ACHN (cell line): ENCODE measurements around the gene ZGPAT.

Experiments used
- DNase-seq: peaks from one replicate; pipeline ENCODE4 v3.0.0-alpha.2; 2015
- in situ Hi-C: cut with HindIII; loops from 2 replicates; pipeline ENCODE4 v1.10.0; 2017; ENCODE audit warnings: low sequenced_read_pairs, low pct_ligation_motif_present, low pct_unique_long_range_greater_than_20kb

Gene ZGPAT

DNA sequence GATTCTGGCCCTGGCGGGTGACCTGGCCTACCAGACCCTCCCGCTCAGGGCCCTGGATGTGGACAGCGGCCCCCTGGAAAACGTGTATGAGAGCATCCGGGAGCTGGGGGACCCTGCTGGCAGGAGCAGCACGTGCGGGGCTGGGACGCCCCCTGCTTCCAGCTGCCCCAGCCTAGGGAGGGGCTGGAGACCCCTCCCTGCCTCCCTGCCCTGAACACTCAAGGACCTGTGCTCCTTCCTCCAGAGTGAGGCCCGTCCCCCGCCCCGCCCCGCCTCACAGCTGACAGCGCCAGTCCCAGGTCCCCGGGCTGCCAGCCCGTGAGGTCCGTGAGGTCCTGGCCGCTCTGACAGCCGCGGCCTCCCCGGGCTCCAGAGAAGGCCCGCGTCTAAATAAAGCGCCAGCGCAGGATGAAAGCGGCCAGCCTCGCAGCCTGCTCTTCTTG lies 30.9 kb downstream of the ZGPAT start:
- DNase-seq = peak; percentile 8
- in situ Hi-C loops = no loop called here

DNA sequence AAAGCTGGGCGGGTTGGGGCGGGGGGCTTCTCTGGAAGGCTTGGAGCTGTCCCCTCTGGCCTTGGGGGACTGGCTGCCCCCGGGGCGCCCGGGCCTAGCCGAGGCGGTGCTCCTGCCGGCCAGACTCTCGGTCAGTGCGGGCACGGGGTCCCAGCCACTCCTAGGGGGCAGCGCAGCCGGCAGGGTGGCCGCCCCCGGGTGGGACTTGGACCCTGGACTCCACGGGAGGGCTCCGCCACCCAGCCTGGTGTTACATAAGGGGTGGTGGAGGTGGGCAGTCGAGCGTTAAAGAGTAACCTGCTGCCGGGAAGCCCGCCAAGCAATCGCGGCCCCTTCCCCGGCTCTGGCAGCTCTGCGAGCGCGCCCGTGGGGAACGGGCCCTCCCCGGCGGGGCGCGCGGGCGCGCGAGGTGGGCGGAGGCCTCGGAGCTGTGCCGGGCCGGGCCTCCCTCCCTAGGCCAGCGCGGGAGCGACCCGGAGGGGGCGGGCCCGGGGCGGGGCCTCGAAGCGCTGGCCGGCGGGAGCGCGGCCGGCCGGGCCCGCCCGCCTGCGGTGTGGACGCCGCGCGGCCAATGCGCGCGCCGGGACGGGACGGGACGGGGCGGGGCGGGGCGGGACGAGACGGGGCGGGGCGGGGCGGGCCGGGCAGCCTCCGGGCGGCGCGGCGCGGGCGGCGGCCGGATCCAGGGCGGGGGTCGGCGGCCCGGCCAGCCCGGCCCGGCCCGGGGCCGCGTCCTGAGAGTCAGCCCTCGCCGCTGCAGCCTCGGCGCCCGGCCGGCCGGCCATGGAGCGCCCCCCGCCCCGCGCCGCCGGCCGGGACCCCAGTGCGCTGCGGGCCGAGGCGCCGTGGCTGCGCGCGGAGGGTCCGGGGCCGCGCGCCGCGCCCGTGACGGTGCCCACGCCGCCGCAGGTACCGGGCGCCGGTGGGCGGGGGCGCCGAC lies 31.6 kb downstream of the ZGPAT start, which contains the start of gene SLC2A4RG:
Gene SLC2A4RG (plus strand): TSS at position 647 of the 940 bp plus-strand sequence. CDS start 137 bp downstream, at position 784.
- DNase-seq = peak; percentile 79
- in situ Hi-C loops = no loop called here

DNA sequence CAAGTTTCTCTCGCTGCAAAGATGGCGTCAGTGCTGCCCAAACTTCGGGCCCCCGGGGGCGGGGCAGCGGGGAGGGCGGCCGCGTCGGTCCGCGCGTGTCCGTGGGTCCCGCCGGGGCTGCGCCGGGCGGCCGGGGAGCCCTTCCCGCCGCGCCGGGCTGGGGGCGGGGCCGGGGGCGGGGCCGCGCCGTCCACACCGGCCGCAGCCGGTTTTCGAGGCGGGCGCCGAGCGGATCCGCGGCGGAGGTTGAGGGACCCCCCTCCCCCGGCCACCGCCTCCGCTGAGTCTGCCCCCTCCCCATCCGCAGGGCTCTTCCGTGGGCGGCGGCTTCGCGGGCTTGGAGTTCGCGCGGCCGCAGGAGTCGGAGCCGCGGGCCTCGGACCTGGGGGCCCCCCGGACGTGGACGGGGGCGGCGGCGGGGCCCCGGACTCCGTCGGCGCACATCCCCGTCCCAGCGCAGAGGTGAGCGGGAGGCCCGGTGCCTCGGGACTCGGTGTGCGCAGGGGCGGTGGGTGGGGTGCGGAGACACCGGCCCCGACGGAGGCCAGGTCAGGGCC lies 32.3 kb downstream of the ZGPAT start:
- peak; percentile 38 for DNase-seq
- in situ Hi-C loops = no loop called here

DNA sequence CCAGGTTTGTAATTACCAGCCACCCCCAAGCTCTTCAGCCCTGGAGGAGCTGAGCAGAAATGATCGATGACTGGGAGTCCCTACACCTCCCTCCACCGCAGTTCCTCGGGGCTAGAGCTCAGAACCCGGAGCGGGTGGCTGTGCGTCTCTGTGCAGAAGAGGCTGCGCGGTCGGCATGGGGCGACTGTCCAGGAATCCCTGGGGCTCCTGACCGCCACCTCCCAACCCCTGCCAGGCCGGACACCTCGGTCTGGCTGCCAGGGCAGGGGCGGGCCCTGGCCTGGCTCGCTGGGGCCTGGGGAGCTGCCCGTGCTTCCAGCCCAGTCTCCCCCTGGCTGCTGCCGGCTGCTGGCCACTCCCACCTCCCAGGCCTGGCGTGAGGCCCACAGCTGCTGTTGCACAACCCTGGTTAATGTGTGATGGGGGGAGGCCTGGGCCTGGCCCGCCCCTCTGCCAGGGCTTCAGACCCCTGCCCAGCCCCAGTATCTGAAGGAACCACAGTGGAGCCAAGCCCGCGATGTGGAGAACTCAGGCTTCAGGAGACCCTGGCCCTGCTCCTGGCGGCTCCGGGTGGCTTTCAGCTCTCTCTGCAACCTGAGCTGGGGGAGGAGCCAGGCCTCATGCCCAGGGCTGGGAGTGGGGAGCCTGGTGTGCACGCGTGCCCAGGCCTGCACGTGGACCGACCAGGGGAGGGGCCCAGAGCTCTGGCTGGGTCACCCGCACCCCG lies 33.0 kb downstream of the ZGPAT start:
- DNase-seq = peak; percentile 84
- in situ Hi-C loops = no loop called here

DNA sequence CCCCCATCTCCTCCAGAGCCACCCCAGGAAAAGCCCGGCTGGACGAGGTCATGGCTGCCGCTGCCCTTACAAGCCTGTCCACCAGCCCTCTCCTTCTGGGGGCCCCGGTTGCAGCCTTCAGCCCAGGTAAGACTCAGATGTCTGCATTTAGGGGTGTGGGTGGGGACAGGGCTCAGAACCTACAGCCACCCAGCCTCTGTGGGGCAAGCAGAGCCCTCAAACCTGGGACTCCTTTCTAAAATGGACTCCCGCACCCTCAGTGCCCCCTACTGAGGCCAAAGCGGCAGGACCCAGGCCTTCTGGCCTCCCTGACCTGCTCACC lies 33.5 kb downstream of the ZGPAT start:
- no peak for DNase-seq
- in situ Hi-C loops = no loop called here

DNA sequence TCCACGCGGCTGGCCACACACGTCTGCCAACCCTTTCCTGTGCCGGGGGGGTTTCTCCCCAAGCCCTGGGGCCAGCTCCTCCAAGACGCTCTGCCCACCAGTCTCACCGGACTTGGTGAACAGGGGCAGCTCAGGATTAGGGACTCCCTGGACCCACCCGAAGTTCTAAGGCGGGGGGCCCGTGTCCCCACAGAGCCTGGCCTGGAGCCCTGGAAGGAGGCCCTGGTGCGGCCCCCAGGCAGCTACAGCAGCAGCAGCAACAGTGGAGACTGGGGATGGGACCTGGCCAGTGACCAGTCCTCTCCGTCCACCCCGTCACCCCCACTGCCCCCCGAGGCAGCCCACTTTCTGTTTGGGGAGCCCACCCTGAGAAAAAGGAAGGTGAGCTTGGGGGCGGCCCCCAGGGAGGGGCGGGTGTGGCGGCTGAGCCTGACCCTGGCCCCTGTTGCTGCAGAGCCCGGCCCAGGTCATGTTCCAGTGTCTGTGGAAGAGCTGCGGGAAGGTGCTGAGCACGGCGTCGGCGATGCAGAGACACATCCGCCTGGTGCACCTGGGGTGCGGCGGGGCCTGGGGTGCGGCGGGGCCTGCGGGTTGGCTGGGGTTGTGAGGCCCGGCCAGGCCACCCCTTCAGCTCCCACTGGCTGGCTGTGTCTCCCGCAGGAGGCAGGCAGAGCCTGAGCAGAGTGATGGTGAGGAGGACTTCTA lies 34.0 kb downstream of the ZGPAT start:
- DNase-seq = no peak
- in situ Hi-C loops = no loop called here

DNA sequence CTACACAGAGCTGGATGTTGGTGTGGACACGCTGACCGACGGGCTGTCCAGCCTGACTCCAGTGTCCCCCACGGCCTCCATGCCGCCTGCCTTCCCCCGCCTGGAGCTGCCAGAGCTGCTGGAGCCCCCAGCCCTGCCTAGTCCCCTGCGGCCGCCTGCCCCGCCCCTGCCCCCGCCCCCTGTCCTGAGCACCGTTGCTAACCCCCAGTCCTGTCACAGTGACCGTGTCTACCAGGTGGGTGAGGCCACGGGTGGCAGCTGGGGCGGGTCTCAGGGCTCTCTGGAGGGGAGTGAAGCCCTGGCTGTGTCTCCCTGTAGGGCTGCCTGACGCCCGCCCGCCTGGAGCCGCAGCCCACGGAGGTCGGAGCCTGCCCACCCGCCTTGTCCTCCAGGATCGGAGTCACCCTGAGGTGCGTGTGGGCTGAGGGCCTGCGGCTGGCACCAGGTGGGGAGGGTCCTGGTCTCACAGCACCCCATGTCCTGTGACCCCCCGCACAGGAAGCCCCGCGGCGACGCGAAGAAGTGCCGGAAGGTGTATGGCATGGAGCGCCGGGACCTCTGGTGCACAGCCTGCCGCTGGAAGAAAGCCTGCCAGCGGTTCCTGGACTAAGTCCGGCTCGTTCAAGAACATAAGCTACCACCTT lies 34.7 kb downstream of the ZGPAT start:
- in situ Hi-C loops = no loop called here

DNA sequence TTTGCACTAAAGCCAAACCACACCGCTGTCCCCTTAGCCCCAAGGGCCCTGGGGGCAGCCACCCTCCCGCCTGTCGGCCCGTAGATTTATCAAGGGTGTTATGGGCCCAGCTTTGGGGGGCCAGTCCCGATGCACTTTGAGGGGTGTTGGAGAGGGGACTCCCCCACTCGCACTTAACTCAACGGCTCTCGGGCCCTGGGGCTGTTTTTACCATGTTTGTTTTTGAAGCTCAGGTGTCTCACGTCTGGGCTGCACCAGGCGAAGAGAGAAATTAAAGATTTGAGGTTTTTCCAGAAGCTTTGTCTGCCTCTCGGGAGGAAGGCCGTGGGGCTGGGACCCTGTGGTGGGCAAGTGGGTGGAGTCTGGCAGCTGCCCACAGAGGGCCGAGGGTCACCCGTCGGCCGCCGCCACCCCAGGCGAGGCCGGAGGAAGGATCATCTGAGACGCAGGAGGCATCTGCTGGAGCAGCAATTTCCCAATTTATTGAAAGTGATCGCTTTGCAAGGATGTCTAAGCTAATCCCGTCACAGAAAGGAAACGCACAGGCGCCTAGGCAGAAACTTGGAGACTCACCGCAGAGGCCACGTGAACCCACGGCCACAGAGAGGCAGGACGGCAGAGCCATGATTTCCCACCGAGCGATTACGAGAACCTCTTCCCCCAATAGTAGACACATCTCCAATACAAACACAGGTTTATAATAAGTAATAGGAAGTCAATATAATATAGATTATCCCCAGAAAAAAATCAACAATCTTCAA lies 35.6 kb downstream of the ZGPAT start:
- in situ Hi-C loops = no loop called here
- no peak for DNase-seq

More for the DNA sequence above, 34.7 kb downstream of the ZGPAT start:
- no peak for DNase-seq

DNA sequence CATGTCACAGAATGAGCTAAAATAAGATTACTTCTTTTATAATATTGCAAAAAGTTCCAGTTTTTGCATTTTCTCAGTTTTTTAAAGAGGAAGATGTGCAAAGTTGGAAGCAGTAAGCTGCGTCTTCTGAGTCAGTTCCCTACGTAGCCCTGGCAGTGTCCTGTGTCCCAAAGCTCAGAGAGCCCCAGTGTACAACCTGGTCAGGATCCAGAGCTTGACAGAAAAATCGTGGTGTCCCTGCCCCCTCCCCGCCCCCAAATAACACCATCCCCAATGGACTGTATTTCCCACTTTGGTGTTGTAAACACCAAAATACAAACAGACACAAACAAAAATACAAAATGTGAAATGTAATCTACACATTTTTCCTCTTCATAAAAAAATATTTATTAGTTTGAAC lies 36.3 kb downstream of the ZGPAT start:
- no peak for DNase-seq
- in situ Hi-C loops = no loop called here

DNA sequence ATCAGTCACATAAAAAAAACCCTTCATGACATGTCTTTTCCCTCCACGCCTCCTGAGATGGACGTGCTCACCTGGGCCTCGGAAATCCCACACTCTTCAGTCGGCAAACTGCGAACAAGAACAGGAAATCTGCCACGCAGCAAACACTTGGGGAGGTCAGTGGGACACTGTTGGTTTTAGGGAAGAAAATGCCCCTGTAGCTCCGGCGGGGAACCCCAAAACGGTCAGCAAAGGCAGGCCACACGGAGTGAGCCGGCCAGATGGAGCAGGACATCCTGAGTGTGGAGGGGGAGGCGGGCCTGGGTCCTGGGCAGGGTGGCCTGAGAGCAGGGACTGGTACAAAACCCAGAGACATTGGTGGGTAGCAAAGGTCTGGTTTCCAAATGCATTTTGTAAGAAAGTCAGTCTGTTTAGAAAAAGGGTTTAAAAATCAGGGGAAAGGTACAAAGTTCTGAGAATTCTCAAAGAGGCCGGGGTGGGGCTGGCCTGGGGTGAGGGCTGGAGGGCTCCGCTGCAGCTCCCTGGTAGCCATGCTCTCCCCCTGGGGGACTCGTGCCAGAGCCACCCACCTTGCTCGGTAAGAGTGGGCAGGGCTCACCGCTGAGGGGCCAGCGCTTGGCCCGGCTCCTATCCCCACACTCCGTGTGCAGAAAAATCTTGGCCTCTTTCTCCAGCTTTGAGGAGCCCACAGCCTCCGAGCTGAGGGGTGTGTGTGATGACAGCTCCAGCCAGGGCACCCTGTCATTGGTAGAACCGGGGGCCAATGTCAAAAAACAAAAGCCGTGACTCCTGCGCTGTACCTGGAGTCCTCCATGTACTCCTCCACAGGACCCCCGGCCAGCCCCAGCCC lies 37.0 kb downstream of the ZGPAT start:
- no peak for DNase-seq
- in situ Hi-C loops = no loop called here

DNA sequence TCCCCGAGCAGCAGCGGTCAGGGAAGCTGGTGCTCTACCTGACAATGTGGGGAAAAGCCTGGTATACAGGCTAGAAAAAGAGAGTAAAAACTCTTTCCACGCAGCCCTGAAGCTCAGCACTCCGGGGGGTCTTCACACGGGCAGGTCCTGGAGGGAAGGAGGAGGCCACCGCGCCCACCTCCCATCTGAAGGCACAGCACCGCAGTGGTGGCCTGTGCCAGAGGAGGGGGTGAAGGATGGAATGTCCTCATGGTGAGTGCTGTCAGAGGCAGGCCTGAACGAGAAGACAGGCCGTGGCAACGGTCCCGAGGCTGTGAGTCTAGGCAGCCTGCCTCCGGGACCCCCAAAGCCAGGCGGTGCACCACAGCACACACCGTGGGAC lies 37.6 kb downstream of the ZGPAT start:
- in situ Hi-C loops = no loop called here
- no peak for DNase-seq

DNA sequence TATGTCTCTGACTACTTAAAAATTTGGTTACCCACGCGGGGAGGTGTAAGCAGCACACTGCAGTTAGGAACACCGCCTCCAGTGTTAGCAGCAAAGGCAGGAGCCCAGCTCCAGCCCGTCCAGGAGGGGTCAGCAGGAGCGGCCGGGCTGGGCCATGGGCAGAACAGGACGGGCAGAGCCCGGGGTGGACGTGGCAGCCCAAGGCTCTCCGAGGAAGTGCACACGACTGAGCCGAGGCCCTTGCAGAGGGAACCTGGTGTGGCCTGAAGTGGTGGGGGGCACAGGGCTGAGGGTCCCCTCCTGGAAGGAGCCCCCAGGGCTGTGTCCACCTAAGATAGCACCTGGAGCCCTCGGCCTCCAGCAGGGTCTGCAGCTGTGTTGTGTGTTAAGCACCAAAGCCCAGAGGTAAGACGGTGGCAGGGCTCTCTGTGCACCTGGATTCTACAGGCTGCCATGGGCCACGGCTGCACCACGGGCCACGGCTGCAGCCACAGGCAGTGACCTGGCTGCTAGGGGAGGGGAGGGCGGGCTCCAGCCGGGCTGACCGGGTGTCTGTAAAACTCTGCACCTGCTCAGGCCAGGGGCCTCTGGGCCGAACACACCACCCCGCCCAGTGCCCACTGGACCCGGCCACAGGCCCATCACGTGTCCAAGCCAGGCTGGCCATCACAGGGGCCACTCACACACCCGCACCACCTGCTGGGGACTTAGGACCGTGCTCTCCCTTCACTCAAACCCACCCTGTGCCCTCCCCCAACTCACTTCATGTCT lies 38.3 kb downstream of the ZGPAT start:
- in situ Hi-C loops = no loop called here
- no peak for DNase-seq

DNA sequence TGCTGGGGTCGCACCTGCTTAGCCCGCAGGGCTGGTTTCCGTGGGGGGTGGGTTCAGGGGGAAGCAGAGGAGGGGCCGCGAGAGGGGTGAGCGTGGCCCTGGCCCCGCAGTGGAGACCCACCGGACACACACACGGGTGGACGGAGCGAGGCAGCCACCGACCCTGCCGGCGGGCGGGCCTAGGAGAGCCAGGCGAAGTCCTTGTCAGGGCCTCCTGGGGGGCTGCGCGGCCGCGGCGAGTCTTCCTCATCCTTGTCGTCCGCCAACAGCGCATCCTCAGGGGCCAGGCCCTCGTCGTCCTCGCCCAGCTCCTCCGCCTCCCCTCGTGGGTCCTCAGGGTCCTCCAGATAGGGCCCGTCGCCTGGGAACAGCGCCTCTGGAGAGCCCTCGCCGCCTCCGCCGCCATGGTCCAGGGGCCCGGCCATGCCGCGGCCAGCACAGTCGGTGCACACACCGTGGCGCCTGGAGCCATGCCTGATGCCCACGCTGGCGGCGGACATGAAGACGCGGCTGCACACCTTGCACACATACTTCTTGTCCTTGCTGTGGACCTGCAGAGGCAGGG lies 39.0 kb downstream of the ZGPAT start:
- DNase-seq = no peak
- in situ Hi-C loops = no loop called here

DNA sequence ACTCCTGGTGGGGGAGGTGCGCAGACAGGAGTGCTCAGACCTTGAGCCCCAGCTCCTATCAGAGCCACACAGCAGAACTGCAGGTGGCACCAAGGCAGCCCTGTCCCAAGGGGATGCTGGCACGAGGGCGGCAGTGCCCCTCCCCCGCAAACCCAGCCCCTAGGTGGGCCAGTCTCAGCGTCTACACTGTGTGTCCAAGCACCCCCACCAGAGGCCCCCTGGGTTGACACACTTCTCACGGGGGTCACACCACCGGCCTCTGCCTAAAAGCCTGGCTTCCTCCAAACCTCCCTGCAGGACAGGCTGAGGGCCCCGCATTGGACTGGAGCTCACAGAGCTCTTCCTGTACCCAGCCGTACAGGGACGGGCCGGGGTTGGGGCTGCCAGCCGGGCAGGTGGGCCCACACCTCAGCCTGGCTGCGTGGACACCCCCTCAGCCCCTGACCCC lies 39.8 kb downstream of the ZGPAT start:
- no peak for DNase-seq
- in situ Hi-C loops = no loop called here

DNA sequence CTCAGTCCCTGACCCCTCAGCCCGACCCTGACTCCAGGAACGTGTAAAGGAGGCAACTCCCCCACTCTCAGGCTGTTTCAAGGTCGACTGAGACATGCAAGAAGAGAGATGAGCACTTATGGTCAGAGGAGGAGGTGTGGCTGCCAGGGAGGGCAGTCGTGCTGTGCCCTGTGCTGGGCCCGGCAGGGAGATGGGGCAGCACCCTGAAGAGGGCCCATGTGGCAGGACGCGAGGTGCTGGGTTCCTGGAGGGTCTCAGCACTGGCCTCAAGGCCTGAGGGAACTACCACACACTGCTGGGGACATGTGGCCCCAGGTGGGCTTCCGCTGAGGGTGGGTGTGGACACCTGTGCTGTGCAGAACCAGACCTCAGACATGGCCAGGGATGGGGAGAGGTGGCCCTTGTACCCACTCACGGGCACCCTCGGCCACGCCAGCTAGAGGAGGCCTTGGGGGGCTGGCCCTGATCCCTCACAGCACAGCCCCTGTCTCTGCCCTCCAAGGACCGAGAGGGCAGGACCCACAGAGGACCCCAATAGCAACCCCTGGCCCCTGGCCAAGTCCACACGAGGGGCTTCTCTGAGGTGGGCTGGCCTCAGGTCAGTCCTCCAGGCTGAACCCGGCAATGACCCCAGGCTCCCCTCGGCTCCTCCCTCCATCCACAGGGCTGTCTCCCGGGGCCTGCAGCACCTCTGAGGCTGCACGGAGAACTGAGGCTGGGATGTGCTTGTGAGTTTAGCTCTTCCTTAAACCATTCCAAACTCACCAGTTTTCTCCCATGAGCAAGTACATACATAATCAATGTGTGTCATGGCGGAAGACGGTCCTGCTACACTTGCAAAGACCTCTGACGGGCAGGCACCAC lies 40.5 kb downstream of the ZGPAT start:
- in situ Hi-C loops = no loop called here
- no peak for DNase-seq
